K562 (cell line): Measurements from ENCODE around the gene SPHK2. TPM values are rescaled to one million over a fixed set of nuclear protein-coding genes. Genes with fewer than 3 reads are reported as not detected.

Source experiments
- CTBP1 ChIP-seq: fragments of 450-650 bp; IDR thresholded peaks from 2 replicates; pipeline ENCODE4 v1.6.1; 2016; ENCODE audit warnings: borderline replicate concordance
- DIDO1 ChIP-seq: fragments of 450-650 bp; IDR thresholded peaks from 2 replicates; pipeline ENCODE4 v1.6.1; 2016; ENCODE audit warnings: low read depth, missing biosample characterization, missing genetic modification characterization
- FOXJ3 ChIP-seq: sonication (generic); formaldehyde crosslinking; IDR thresholded peaks from 2 replicates; pipeline ENCODE4 v1.4.0; 2020; ENCODE audit warnings: mild to moderate bottlenecking, missing genetic modification reagents
- HMG20B ChIP-seq: fragments of 250-450 bp; sonication (Bioruptor Pico); IDR thresholded peaks from 2 replicates; pipeline ENCODE4 v1.5.0; 2021; ENCODE audit warnings: mild to moderate bottlenecking
- NCOA1 ChIP-seq: fragments of 450-650 bp; IDR thresholded peaks from 2 replicates; pipeline ENCODE4 v1.6.1; 2016; ENCODE audit warnings: low read depth
- NCOR1 ChIP-seq: fragments of 450-650 bp; IDR thresholded peaks from 2 replicates; pipeline ENCODE4 v1.6.1; 2016; ENCODE audit warnings: mild to moderate bottlenecking, moderate library complexity
- NR2C1 ChIP-seq, 2 experiments: fragments of 450-650 bp; IDR thresholded peaks; 2 replicates each; pipeline ENCODE4 v1.6.1; 2017; ENCODE audit warnings: mild to moderate bottlenecking in 2 of 2, antibody characterized with exemption in 1 of 2, inconsistent platforms in 1 of 2, missing compliant biosample characterization in 1 of 2, missing genetic modification characterization in 1 of 2
- RAD21 ChIP-seq, 2 experiments: fragments of 250-450 bp in 1 of 2; fragments of 450-650 bp in 1 of 2; sonication (Bioruptor Pico) in 1 of 2; formaldehyde crosslinking in 1 of 2; IDR thresholded peaks in 1 of 2; conservative IDR thresholded peaks in 1 of 2; 2 replicates each; pipeline versions ENCODE4 v1.4.0 to v1.8.0; 2020 to 2022; ENCODE audit warnings: mild to moderate bottlenecking in 2 of 2, moderate library complexity in 1 of 2
- RB1 ChIP-seq: fragments of 450-650 bp; IDR thresholded peaks from 2 replicates; pipeline ENCODE4 v1.6.1; 2017; ENCODE audit warnings: low read depth, mild to moderate bottlenecking
- SMARCB1 ChIP-seq: IDR thresholded peaks from 2 replicates; pipeline ENCODE4 v1.6.1; 2011; ENCODE audit warnings: improper control_type of control experiment, low read depth; ENCODE audit not compliant: insufficient read length
- TFAM ChIP-seq: fragments of 250-450 bp; sonication (Bioruptor Pico); conservative IDR thresholded peaks from 2 replicates; pipeline ENCODE4 v1.5.0; 2021; ENCODE audit warnings: mild to moderate bottlenecking, moderate library complexity
- ZBTB8A ChIP-seq: fragments of 450-650 bp; IDR thresholded peaks from 2 replicates; pipeline ENCODE4 v1.6.1; 2018; ENCODE audit warnings: mild to moderate bottlenecking, moderate library complexity; ENCODE audit not compliant: partially characterized antibody
- ZFP36 ChIP-seq: fragments of 150-350 bp; IDR thresholded peaks from 2 replicates; pipeline ENCODE4 v1.6.1; 2018; ENCODE audit warnings: low read length, low read depth; ENCODE audit not compliant: partially characterized antibody
- polyA plus RNA-seq, 8 experiments: library from polyadenylated mRNA; depleted of rRNA in 4 of 8; stranded (reverse) in 5 of 8; unstranded in 3 of 8; fragments of >200 nt; fragmentation: Nextera tagmentation in 2 of 8; fragmentation: Illumina TruSeq in 1 of 8; extraction: Ambion mirVana in 2 of 8; extraction: Trizol in 1 of 8; gene quantifications; 2 replicates each; pipeline versions ENCODE4 v1.2.1 to v1.2.3, GENCODE V29; 2011 to 2014; ENCODE audit warnings: inconsistent platforms in 1 of 8, missing spikeins in 1 of 8
- total RNA-seq, 7 experiments: library from RNA; depleted of rRNA in 6 of 7; stranded (reverse); fragments of >200 nt in 6 of 7; fragmentation: Illumina TruSeq in 2 of 7; extraction: Trizol in 2 of 7; gene quantifications; 2 replicates each; pipeline versions ENCODE4 v1.2.1 to v1.2.3, GENCODE V29; 2011 to 2021; ENCODE audit warnings: low replicate concordance in 1 of 7
- TF ChIP-seq, protein P1 (sequence below), 2 experiments: IDR thresholded peaks; 2 replicates each; pipeline ENCODE4 v1.6.1; 2011; ENCODE audit warnings: borderline replicate concordance in 1 of 2, control low read depth in 1 of 2, low read depth in 1 of 2, low read length in 1 of 2, mild to moderate bottlenecking in 1 of 2, mixed read lengths in 1 of 2, moderate library complexity in 1 of 2; ENCODE audit not compliant: insufficient read depth in 1 of 2, insufficient read length in 1 of 2, poor library complexity in 1 of 2, severe bottlenecking in 1 of 2; ENCODE audit errors: extremely low read depth in 1 of 2
- TF ChIP-seq, protein P2 (sequence below): fragments of 250-450 bp; sonication (Bioruptor Pico); IDR thresholded peaks from 2 replicates; pipeline ENCODE4 v1.5.0; 2020; ENCODE audit warnings: mild to moderate bottlenecking, borderline replicate concordance
- TF ChIP-seq, protein P3 (sequence below): sonication (generic); formaldehyde crosslinking; IDR thresholded peaks from 2 replicates; pipeline ENCODE4 v1.8.0; 2023; ENCODE audit warnings: mild to moderate bottlenecking, missing genetic modification reagents
- TF ChIP-seq, protein P4 (sequence below): fragments of 450-650 bp; formaldehyde crosslinking; IDR thresholded peaks from 2 replicates; pipeline ENCODE4 v1.4.0; 2020; ENCODE audit warnings: mild to moderate bottlenecking, moderate library complexity

Gene SPHK2
- total and polyA plus RNA-seq, 9 of the 15 experiments (the other 6 are each of a cell fraction or from before 2014, with no cell fraction given) = 0.10 to 15.2 (median 2.9) TPM

- TF ChIP-seq SMARCB1 = no peak
- TF ChIP-seq, protein P1, sequence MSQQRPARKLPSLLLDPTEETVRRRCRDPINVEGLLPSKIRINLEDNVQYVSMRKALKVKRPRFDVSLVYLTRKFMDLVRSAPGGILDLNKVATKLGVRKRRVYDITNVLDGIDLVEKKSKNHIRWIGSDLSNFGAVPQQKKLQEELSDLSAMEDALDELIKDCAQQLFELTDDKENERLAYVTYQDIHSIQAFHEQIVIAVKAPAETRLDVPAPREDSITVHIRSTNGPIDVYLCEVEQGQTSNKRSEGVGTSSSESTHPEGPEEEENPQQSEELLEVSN (IDR thresholded peaks at IDR 0.05; ENCODE audit: borderline replicate concordance in 1 of 2, extremely low read depth in 1 of 2, insufficient read depth in 1 of 2, insufficient read length in 1 of 2, low read depth in 1 of 2, low read length in 1 of 2, poor library complexity in 1 of 2, severe bottlenecking in 1 of 2) = peak in 1 of 2 experiments; percentile 15
- TF ChIP-seq, protein P2, sequence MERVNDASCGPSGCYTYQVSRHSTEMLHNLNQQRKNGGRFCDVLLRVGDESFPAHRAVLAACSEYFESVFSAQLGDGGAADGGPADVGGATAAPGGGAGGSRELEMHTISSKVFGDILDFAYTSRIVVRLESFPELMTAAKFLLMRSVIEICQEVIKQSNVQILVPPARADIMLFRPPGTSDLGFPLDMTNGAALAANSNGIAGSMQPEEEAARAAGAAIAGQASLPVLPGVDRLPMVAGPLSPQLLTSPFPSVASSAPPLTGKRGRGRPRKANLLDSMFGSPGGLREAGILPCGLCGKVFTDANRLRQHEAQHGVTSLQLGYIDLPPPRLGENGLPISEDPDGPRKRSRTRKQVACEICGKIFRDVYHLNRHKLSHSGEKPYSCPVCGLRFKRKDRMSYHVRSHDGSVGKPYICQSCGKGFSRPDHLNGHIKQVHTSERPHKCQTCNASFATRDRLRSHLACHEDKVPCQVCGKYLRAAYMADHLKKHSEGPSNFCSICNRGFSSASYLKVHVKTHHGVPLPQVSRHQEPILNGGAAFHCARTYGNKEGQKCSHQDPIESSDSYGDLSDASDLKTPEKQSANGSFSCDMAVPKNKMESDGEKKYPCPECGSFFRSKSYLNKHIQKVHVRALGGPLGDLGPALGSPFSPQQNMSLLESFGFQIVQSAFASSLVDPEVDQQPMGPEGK (CRISPR knock-in tag) = no peak
- TF ChIP-seq DIDO1 (tag) = no peak
- TF ChIP-seq NR2C1 (IDR thresholded peaks at IDR 0.05) = no peak
- no peak for TF ChIP-seq NR2C1 (tag; IDR thresholded peaks at IDR 0.05)
- TF ChIP-seq CTBP1 = peak; percentile 56; the same call in 1 of the 2 replicates
- no peak for TF ChIP-seq ZBTB8A
- TF ChIP-seq TFAM (CRISPR knock-in tag) = no peak
- no peak for TF ChIP-seq HMG20B (CRISPR knock-in tag)
- peak; percentile 55 for TF ChIP-seq ZFP36
- TF ChIP-seq NCOR1 = no peak
- TF ChIP-seq RAD21 (CRISPR knock-in tag; conservative IDR thresholded peaks at IDR 0.05 in 1 of 2, IDR thresholded peaks at IDR 0.05 in 1 of 2) = peak; percentile 80 to 88
- TF ChIP-seq, protein P3, sequence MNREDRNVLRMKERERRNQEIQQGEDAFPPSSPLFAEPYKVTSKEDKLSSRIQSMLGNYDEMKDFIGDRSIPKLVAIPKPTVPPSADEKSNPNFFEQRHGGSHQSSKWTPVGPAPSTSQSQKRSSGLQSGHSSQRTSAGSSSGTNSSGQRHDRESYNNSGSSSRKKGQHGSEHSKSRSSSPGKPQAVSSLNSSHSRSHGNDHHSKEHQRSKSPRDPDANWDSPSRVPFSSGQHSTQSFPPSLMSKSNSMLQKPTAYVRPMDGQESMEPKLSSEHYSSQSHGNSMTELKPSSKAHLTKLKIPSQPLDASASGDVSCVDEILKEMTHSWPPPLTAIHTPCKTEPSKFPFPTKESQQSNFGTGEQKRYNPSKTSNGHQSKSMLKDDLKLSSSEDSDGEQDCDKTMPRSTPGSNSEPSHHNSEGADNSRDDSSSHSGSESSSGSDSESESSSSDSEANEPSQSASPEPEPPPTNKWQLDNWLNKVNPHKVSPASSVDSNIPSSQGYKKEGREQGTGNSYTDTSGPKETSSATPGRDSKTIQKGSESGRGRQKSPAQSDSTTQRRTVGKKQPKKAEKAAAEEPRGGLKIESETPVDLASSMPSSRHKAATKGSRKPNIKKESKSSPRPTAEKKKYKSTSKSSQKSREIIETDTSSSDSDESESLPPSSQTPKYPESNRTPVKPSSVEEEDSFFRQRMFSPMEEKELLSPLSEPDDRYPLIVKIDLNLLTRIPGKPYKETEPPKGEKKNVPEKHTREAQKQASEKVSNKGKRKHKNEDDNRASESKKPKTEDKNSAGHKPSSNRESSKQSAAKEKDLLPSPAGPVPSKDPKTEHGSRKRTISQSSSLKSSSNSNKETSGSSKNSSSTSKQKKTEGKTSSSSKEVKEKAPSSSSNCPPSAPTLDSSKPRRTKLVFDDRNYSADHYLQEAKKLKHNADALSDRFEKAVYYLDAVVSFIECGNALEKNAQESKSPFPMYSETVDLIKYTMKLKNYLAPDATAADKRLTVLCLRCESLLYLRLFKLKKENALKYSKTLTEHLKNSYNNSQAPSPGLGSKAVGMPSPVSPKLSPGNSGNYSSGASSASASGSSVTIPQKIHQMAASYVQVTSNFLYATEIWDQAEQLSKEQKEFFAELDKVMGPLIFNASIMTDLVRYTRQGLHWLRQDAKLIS (CRISPR knock-in tag) = no peak
- no peak for TF ChIP-seq NCOA1
- TF ChIP-seq FOXJ3 (CRISPR knock-in tag) = no peak
- TF ChIP-seq RB1 = 0 out of 2 replicates have a peak, but pooled peaks have one; percentile 27
- TF ChIP-seq, protein P4, sequence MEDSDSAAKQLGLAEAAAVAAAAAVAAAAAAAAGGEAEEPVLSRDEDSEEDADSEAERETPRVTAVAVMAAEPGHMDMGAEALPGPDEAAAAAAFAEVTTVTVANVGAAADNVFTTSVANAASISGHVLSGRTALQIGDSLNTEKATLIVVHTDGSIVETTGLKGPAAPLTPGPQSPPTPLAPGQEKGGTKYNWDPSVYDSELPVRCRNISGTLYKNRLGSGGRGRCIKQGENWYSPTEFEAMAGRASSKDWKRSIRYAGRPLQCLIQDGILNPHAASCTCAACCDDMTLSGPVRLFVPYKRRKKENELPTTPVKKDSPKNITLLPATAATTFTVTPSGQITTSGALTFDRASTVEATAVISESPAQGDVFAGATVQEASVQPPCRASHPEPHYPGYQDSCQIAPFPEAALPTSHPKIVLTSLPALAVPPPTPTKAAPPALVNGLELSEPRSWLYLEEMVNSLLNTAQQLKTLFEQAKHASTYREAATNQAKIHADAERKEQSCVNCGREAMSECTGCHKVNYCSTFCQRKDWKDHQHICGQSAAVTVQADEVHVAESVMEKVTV (CRISPR knock-in tag) = peak; percentile 38; the same call in 1 of the 2 replicates
These were observed 55.9 kb downstream of the SPHK2 start (continued) for GRCh38 chr19:48674921-48675824.
